ENCODE results near the gene DPF3.

Gene DPF3

DNA sequence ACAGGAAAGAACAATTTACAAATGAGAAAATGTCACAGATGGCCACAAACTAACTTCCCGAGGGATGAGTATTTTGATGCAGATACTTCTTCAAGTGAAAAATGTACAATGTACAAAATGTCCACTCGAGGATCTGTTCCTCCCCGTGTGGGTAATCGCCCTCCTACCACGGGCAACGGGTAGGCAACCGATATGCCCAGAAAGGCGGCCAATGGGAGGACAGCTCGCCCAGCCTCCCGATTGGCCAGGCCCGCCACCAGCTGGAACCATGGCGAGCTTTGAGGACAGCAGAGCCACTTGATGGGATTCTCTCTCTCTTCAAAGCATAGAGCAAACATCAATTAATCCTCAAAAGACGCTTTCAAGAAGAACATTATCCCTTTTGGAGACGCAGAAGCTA, 42.3 kb downstream of the DPF3 start:
- TF ChIP-seq SPI1 (IDR thresholded peaks at IDR 0.05; ENCODE audit: low read depth, low read length) (no peak), TAF1 (IDR thresholded peaks at IDR 0.05; ENCODE audit: low read depth, low read length) (no peak), POLR2A (IDR thresholded peaks at IDR 0.05; ENCODE audit: low read depth, low read length) (no peak)
- no peak for FAIRE-seq
- no peak for DNase-seq (ENCODE audit: insufficient read length, low spot score)

GRCh38 chr14:72850360-72850759, 43.5 kb downstream of the DPF3 start:
- no peak for FAIRE-seq
- no peak for DNase-seq (ENCODE audit: insufficient read length, low spot score)
- TF ChIP-seq PAX5 (IDR thresholded peaks at IDR 0.05; ENCODE audit: insufficient read depth, low read length, severe bottlenecking) (no peak), SPI1 (IDR thresholded peaks at IDR 0.05; ENCODE audit: low read depth, low read length) (no peak), POLR2AphosphoS5 (IDR thresholded peaks at IDR 0.05; ENCODE audit: low read depth, low read length) (no peak), POLR2A (IDR thresholded peaks at IDR 0.05; ENCODE audit: low read depth, low read length) (no peak), TAF1 (IDR thresholded peaks at IDR 0.05; ENCODE audit: low read depth, low read length) (no peak), POU2F2 (IDR thresholded peaks at IDR 0.05; ENCODE audit: low read depth, low read length) (no peak)

DNA sequence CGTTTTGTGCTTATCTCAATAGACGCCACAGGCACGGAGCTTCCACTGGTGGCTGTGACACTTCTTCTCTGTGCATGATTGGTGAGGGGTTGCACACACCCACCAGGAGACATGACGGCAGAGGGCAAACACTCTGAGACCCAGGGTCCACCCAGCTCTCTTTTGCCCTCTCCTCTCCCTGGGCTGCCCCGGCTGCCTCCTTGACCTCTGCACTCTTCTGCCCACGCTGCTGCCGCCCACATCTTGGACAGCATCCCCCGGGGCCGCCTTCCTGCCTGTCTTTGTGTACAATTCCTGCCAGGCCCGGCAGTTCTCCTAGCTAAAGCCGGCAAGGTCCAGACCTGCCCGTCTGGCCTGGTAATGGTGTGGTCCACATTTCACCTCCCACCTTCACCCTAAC, 44.7 kb downstream of the DPF3 start:
- TF ChIP-seq POLR2A (IDR thresholded peaks at IDR 0.05; ENCODE audit: low read depth, low read length) (no peak), POU2F2 (IDR thresholded peaks at IDR 0.05; ENCODE audit: low read depth, low read length) (no peak), SPI1 (IDR thresholded peaks at IDR 0.05; ENCODE audit: low read depth, low read length) (no peak), POLR2AphosphoS5 (IDR thresholded peaks at IDR 0.05; ENCODE audit: low read depth, low read length) (no peak), PAX5 (IDR thresholded peaks at IDR 0.05; ENCODE audit: insufficient read depth, low read length, severe bottlenecking) (no peak), TAF1 (IDR thresholded peaks at IDR 0.05; ENCODE audit: low read depth, low read length) (no peak)
- FAIRE-seq (no peak), DNase-seq (ENCODE audit: insufficient read length, low spot score) (no peak)

DNA sequence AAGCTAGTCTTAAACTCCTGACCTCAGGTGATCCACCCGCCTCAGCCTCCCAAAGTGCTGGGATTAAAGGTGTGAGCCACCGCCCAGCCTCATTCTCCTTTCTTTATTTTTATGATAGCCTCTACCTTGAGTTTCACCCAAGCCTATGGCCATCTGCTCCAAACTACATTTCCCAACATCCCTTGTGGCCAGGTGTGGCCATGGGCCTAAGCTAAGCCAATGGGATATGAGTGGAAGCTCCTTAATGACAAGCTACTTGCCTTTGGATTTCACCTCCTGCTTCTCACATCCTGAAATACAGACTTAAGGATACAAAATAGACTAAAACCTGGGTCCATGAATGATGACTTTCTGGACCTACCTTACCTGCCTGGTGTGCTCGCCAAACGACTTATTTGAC, 46.2 kb downstream of the DPF3 start:
- no peak for DNase-seq (ENCODE audit: insufficient read length, low spot score)
- no peak for FAIRE-seq
- no peak for TF ChIP-seq TAF1 (IDR thresholded peaks at IDR 0.05; ENCODE audit: low read depth, low read length)
- TF ChIP-seq POLR2AphosphoS5 (IDR thresholded peaks at IDR 0.05; ENCODE audit: low read depth, low read length): no peak
- TF ChIP-seq POLR2A (IDR thresholded peaks at IDR 0.05; ENCODE audit: low read depth, low read length): no peak
- TF ChIP-seq PAX5 (IDR thresholded peaks at IDR 0.05; ENCODE audit: insufficient read depth, low read length, severe bottlenecking): no peak
- TF ChIP-seq POU2F2 (IDR thresholded peaks at IDR 0.05; ENCODE audit: low read depth, low read length): no peak
- no peak for TF ChIP-seq SPI1 (IDR thresholded peaks at IDR 0.05; ENCODE audit: low read depth, low read length)

GRCh38 chr14:72845683-72846082, 48.2 kb downstream of the DPF3 start:
- DNase-seq (ENCODE audit: insufficient read length, low spot score): no peak
- TF ChIP-seq SPI1 (IDR thresholded peaks at IDR 0.05; ENCODE audit: low read depth, low read length) (no peak), POLR2AphosphoS5 (IDR thresholded peaks at IDR 0.05; ENCODE audit: low read depth, low read length) (no peak), POU2F2 (IDR thresholded peaks at IDR 0.05; ENCODE audit: low read depth, low read length) (no peak), POLR2A (IDR thresholded peaks at IDR 0.05; ENCODE audit: low read depth, low read length) (no peak), TAF1 (IDR thresholded peaks at IDR 0.05; ENCODE audit: low read depth, low read length) (no peak), PAX5 (IDR thresholded peaks at IDR 0.05; ENCODE audit: insufficient read depth, low read length, severe bottlenecking) (no peak)
- no peak for FAIRE-seq

DNA sequence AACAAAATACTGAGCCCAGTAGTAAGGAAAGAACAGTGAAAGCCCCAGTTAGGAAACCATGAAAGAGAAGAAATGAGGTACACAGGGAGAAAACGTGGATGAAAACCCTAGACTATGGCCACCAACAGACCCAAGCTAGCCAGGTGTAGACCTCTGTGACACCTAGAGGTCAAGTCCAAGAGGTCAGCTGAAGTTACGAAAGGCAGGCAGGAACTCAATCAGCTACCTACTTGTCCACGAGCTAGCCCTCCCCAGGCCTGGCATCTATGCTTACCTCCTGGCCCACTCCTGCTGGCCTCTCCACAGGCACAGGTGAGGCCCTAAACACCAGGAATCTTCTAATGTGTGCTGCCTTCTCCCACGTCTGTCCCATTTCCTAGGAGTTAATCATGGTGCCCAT, 48.7 kb downstream of the DPF3 start:
- DNase-seq (ENCODE audit: insufficient read length, low spot score) (no peak), FAIRE-seq (no peak)
- no peak for TF ChIP-seq TAF1 (IDR thresholded peaks at IDR 0.05; ENCODE audit: low read depth, low read length)
- no peak for TF ChIP-seq PAX5 (IDR thresholded peaks at IDR 0.05; ENCODE audit: insufficient read depth, low read length, severe bottlenecking)
- no peak for TF ChIP-seq SPI1 (IDR thresholded peaks at IDR 0.05; ENCODE audit: low read depth, low read length)
- TF ChIP-seq POLR2AphosphoS5 (IDR thresholded peaks at IDR 0.05; ENCODE audit: low read depth, low read length): no peak
- TF ChIP-seq POLR2A (IDR thresholded peaks at IDR 0.05; ENCODE audit: low read depth, low read length): no peak
- TF ChIP-seq POU2F2 (IDR thresholded peaks at IDR 0.05; ENCODE audit: low read depth, low read length): no peak

DNA sequence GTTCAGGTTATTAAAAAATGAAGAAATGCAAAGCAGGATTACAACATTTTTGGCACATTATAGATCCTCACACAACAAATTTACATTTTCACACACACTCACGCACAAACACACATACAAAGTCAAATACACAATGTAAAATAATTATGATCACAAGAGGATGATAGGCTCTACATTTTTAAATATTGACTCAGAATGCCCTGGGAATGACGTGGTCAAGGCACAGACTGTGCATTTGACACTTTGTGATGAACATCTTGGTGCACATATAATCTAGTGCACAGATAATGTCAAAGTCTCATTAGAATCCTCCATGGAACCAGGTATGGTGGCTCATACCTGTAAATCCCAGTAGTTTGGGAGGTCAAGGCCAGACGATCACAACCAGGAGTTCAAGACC, 49.4 kb downstream of the DPF3 start:
- DNase-seq (ENCODE audit: insufficient read length, low spot score) (no peak), FAIRE-seq (no peak)
- TF ChIP-seq POLR2AphosphoS5 (IDR thresholded peaks at IDR 0.05; ENCODE audit: low read depth, low read length): no peak
- no peak for TF ChIP-seq TAF1 (IDR thresholded peaks at IDR 0.05; ENCODE audit: low read depth, low read length)
- no peak for TF ChIP-seq SPI1 (IDR thresholded peaks at IDR 0.05; ENCODE audit: low read depth, low read length)
- TF ChIP-seq PAX5 (IDR thresholded peaks at IDR 0.05; ENCODE audit: insufficient read depth, low read length, severe bottlenecking): no peak
- TF ChIP-seq POU2F2 (IDR thresholded peaks at IDR 0.05; ENCODE audit: low read depth, low read length): no peak
- TF ChIP-seq POLR2A (IDR thresholded peaks at IDR 0.05; ENCODE audit: low read depth, low read length): no peak

GRCh38 chr14:72839753-72840607, 53.9 kb downstream of the DPF3 start:
- DNase-seq (ENCODE audit: insufficient read length, low spot score) (no peak), FAIRE-seq (no peak)
- no peak for TF ChIP-seq POLR2AphosphoS5 (IDR thresholded peaks at IDR 0.05; ENCODE audit: low read depth, low read length)
- no peak for TF ChIP-seq POU2F2 (IDR thresholded peaks at IDR 0.05; ENCODE audit: low read depth, low read length)
- TF ChIP-seq TAF1 (IDR thresholded peaks at IDR 0.05; ENCODE audit: low read depth, low read length): no peak
- TF ChIP-seq SPI1 (IDR thresholded peaks at IDR 0.05; ENCODE audit: low read depth, low read length): no peak
- TF ChIP-seq PAX5 (IDR thresholded peaks at IDR 0.05; ENCODE audit: insufficient read depth, low read length, severe bottlenecking): no peak
- no peak for TF ChIP-seq POLR2A (IDR thresholded peaks at IDR 0.05; ENCODE audit: low read depth, low read length)

- no peak for TF ChIP-seq SPI1 (IDR thresholded peaks at IDR 0.05; ENCODE audit: low read depth, low read length)
- no peak for TF ChIP-seq TAF1 (IDR thresholded peaks at IDR 0.05; ENCODE audit: low read depth, low read length)
- no peak for TF ChIP-seq POLR2AphosphoS5 (IDR thresholded peaks at IDR 0.05; ENCODE audit: low read depth, low read length)
- TF ChIP-seq POLR2A (IDR thresholded peaks at IDR 0.05; ENCODE audit: low read depth, low read length): no peak
- TF ChIP-seq PAX5 (IDR thresholded peaks at IDR 0.05; ENCODE audit: insufficient read depth, low read length, severe bottlenecking): no peak
- no peak for TF ChIP-seq POU2F2 (IDR thresholded peaks at IDR 0.05; ENCODE audit: low read depth, low read length)
- DNase-seq (ENCODE audit: insufficient read length, low spot score) (no peak), FAIRE-seq (no peak)
Observed at GRCh38 chr14:72839351-72839750, 54.5 kb downstream of the DPF3 start.
